ENCODE results near the gene CERS6.
"Not testable (repeated sequence)": the region's sequence is repeated elsewhere in the genome, so short reads cannot be mapped to it uniquely, and the experiment has no call there.

GRCh38 chr2:168768357-168768756, 312.3 kb downstream of the CERS6 start:
- TF ChIP-seq CTCF, POLR2A (IDR thresholded peaks at IDR 0.05): not testable (repeated sequence)
